NT2/D1 (cell line): Measurements from ENCODE around the gene PCDHGC4.

ENCODE experiments used
- DNase-seq: peaks from one replicate; pipeline ENCODE4 v3.0.0-alpha.2; 2011; ENCODE audit warnings: low read depth, low spot score
- H3K27me3 ChIP-seq: 2 replicates; pipeline ENCODE4 v1.6.0; 2011; ENCODE audit warnings: mild to moderate bottlenecking; ENCODE audit not compliant: insufficient read length, insufficient read depth
- H3K36me3 ChIP-seq: 2 replicates; pipeline ENCODE4 v1.6.1; 2011; ENCODE audit warnings: mild to moderate bottlenecking, low read length, mixed read lengths; ENCODE audit not compliant: insufficient read depth, insufficient read length
- H3K4me1 ChIP-seq: 2 replicates; pipeline ENCODE4 v1.5.1; 2011; ENCODE audit not compliant: insufficient read depth, insufficient read length
- H3K4me3 ChIP-seq: 2 replicates; pipeline ENCODE4 v1.5.1; 2011; ENCODE audit warnings: low read depth; ENCODE audit not compliant: insufficient read length
- H3K9ac ChIP-seq: 2 replicates; pipeline ENCODE4 v1.6.0; 2011; ENCODE audit warnings: low read depth; ENCODE audit not compliant: insufficient read length
- H3K9me3 ChIP-seq: 2 replicates; pipeline ENCODE4 v1.5.1; 2011; ENCODE audit warnings: mild to moderate bottlenecking, low read length; ENCODE audit not compliant: insufficient read depth
- SUZ12 ChIP-seq: IDR thresholded peaks from 2 replicates; pipeline ENCODE4 v1.6.1; 2011; ENCODE audit not compliant: insufficient read length, insufficient read depth; ENCODE audit errors: extremely low read depth
- YY1 ChIP-seq: IDR thresholded peaks from 2 replicates; pipeline ENCODE4 v1.6.1; 2011; ENCODE audit not compliant: insufficient read length, insufficient read depth
- ZNF274 ChIP-seq: IDR thresholded peaks from 2 replicates; pipeline ENCODE4 v1.6.1; 2011; ENCODE audit warnings: mild to moderate bottlenecking, low read depth, low read length

PCDHGC4 gene

GRCh38 chr5:141484641-141485311 is at the start of gene PCDHGC4:
TSS of gene PCDHGC4 (plus strand) at chr5:141485030. CDS start at chr5:141485174, 144 bp downstream.
- Histone ChIP-seq H3K9ac (peak within 1 kb of the TSS; percentile 74), H3K36me3 (peaks cover 7% of the 10 kb centered on the region), H3K4me1 (peaks cover 3% of the 10 kb centered on the region), H3K9me3 (no peaks in the 10 kb centered on the region; the same call in 1 of the 2 replicates), H3K27me3 (peaks cover 22% of the 10 kb centered on the region), H3K4me3 (peak within 1 kb of the TSS; percentile 38)
- no peak for DNase-seq
- TF ChIP-seq ZNF274: no peak
- no peak for TF ChIP-seq YY1
- TF ChIP-seq SUZ12: no peak

- H3K9ac ChIP-seq: no peak overlapping the region
- no peak for TF ChIP-seq ZNF274
These were observed 47.6 kb upstream of the PCDHGC4 start for GRCh38 chr5:141437221-141437620.

DNA sequence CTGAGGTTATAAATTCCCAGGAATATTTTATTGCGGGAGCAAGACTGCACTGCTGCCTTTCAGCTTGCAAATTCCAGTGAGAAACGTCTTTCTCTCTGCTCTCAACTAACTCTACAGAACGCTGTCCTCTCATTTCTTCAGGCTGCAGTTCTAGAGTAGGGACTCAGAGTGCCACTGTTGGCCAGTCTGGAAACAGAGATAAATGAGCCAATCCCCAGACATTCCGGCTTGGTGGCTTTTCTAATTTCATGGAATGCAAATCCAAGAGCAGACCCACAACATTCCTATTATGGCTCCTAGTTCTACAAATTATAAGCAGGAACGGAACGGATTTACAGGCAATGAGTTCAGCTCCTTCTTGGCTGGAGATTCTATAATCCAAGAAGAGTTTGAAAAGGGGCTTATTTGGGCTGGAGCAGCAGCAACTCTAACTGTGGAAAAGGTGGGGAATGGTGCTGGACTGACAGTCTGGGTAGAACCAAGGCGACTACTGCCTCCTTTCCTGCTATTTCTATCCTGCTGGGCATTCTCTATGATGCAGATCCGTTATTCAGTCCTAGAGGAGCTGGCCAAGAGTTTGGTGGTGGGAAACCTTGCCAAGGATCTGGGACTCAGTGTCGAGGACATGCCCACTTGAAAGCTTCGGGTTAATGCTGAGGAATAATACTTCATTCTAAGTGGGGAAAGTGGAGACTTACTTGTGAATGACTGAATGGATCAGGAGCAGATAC is 45.3 kb upstream of the PCDHGC4 start:
- DNase-seq: no peak
- TF ChIP-seq SUZ12 (no peak), ZNF274 (no peak), YY1 (no peak)
- Histone ChIP-seq H3K9me3 (peaks cover 6% of the 10 kb centered on the region), H3K4me3 (no peak overlapping the region), H3K4me1 (no peaks in the 10 kb centered on the region), H3K27me3 (no peaks in the 10 kb centered on the region), H3K36me3 (no peaks in the 10 kb centered on the region), H3K9ac (no peak overlapping the region)

More at GRCh38 chr5:141437221-141437620, 47.6 kb upstream of the PCDHGC4 start:
- Histone ChIP-seq H3K4me1 (no peaks in the 10 kb centered on the region), H3K9me3 (peaks cover 7% of the 10 kb centered on the region; the same call in 1 of the 2 replicates), H3K4me3 (no peak overlapping the region), H3K27me3 (no peaks in the 10 kb centered on the region), H3K36me3 (no peaks in the 10 kb centered on the region)
- DNase-seq: no peak

DNA sequence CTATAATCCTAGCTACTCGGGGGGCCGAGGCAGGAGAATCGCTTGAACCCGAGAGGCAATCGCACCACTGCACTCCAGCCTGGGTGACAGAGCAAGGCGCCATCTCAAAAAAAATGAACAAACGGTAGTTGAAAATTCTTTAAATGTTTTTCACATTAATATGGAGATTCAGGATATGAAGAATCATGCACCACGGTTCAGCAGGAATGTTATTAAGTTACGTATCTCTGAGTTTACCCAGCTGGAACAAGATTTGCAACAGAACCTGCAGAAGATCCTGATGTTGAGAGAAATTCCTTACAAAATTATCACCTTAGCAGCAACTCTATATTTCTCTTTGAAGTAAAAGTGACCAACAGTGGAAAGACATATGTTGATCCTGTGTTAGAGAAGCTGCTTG is 44.5 kb upstream of the PCDHGC4 start:
- TF ChIP-seq ZNF274: no peak
- no peak for TF ChIP-seq YY1
- Histone ChIP-seq H3K4me3 (no peak overlapping the region), H3K27me3 (no peaks in the 10 kb centered on the region), H3K9ac (no peak overlapping the region), H3K36me3 (no peaks in the 10 kb centered on the region), H3K4me1 (no peaks in the 10 kb centered on the region), H3K9me3 (peaks cover 6% of the 10 kb centered on the region)
- DNase-seq: no peak

DNA sequence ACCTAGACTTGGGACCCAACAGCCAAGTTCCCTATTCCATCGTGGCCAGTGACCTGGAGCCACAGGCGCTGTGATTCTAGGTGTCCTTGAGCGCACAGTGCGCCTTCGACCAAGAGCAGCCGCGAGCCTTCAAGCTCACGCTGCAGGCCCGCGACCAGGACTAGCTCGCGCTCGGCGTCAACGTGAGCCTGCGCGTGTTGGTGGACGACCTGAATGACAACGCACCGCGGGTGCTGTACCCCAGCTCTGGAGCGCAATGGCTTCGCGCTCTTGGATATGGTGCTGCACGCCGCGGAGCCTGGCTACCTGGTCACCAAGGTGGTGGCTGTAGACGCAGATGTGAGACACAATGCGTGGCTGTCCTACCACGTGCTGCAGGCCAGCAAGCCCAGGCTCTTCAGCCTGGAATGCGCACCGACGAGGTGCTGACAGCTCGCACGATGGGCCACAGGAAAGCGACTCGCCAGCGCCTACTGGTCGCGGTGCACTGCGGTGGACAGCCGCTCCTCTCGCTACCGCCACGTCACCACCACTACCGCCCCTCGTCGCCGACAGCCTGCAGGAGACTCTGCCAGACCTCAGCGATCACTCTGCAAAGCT is 43.2 kb upstream of the PCDHGC4 start:
- Histone ChIP-seq H3K9me3 (peaks cover 6% of the 10 kb centered on the region), H3K36me3 (no peaks in the 10 kb centered on the region), H3K4me1 (no peaks in the 10 kb centered on the region), H3K4me3 (no peak overlapping the region), H3K27me3 (no peaks in the 10 kb centered on the region), H3K9ac (no peak overlapping the region)
- TF ChIP-seq YY1 (no peak), SUZ12 (no peak), ZNF274 (no peak)
- DNase-seq: no peak

- Histone ChIP-seq H3K36me3 (no peaks in the 10 kb centered on the region), H3K9me3 (no peaks in the 10 kb centered on the region), H3K4me3 (no peak overlapping the region), H3K4me1 (no peaks in the 10 kb centered on the region), H3K9ac (no peak overlapping the region), H3K27me3 (no peaks in the 10 kb centered on the region)
- TF ChIP-seq ZNF274 (no peak), YY1 (no peak), SUZ12 (no peak)
- no peak for DNase-seq
These were observed 19.5 kb upstream of the PCDHGC4 start for GRCh38 chr5:141465351-141465750.

GRCh38 chr5:141475625-141476131 is 9.2 kb upstream of the PCDHGC4 start, which contains the start of gene PCDHGC3:
TSS of gene PCDHGC3 (plus strand) at chr5:141475966. CDS start at chr5:141476117, 151 bp downstream.
- no peak for TF ChIP-seq SUZ12
- TF ChIP-seq ZNF274: no peak
- TF ChIP-seq YY1: no peak
- Histone ChIP-seq H3K36me3 (no peaks in the 10 kb centered on the region), H3K9me3 (no peaks in the 10 kb centered on the region), H3K9ac (peak within 1 kb of the TSS; percentile 79), H3K4me1 (peaks cover 4% of the 10 kb centered on the region), H3K4me3 (peak within 1 kb of the TSS; percentile 72), H3K27me3 (peaks cover 36% of the 10 kb centered on the region)
- DNase-seq: peak; percentile 70
